Aorta (tissue), 5 donors: ENCODE measurements around the gene BANF1. TPM values are rescaled to one million over a fixed set of nuclear protein-coding genes. Genes with fewer than 3 reads are reported as not detected.

Source experiments
- ATAC-seq: fragments of 200-7000 bp; cut with Tn5 transposase; one replicate; pipeline ENCODE4 v1.9.1; 2022; ENCODE audit warnings: moderate library complexity; ENCODE audit not compliant: low FRiP score
- DNase-seq, 2 donors: peaks; one replicate each; pipeline ENCODE4 v3.0.0-alpha.2; 2020
- H3K27ac ChIP-seq, 2 donors: one replicate each; pipeline ENCODE4 v1.5.1; 2013; ENCODE audit warnings: low read length in 2 of 2, mild to moderate bottlenecking in 2 of 2, moderate library complexity in 2 of 2, control low read depth in 1 of 2, inconsistent platforms in 1 of 2, low read depth in 1 of 2
- H3K27me3 ChIP-seq, 2 donors: one replicate each; pipeline ENCODE4 v1.6.1; 2013; ENCODE audit warnings: control low read depth in 1 of 2, low read length in 1 of 2, mild to moderate bottlenecking in 1 of 2, moderate library complexity in 1 of 2; ENCODE audit not compliant: insufficient read depth in 2 of 2, control insufficient read depth in 1 of 2
- H3K36me3 ChIP-seq, 2 donors: one replicate each; pipeline ENCODE4 v1.6.1; 2013; ENCODE audit warnings: control low read depth in 1 of 2, low read length in 1 of 2, mild to moderate bottlenecking in 1 of 2; ENCODE audit not compliant: insufficient read depth in 2 of 2, control insufficient read depth in 1 of 2
- H3K4me1 ChIP-seq, 2 donors: one replicate each; pipeline ENCODE4 v1.6.1; 2013; ENCODE audit warnings: low read length in 2 of 2, control low read depth in 1 of 2, mild to moderate bottlenecking in 1 of 2, moderate library complexity in 1 of 2; ENCODE audit not compliant: insufficient read depth in 2 of 2, control insufficient read depth in 1 of 2
- H3K4me3 ChIP-seq, 2 donors: one replicate each; pipeline ENCODE4 v1.5.1; 2013; ENCODE audit warnings: low read length in 2 of 2, control low read depth in 1 of 2, mild to moderate bottlenecking in 1 of 2
- H3K9me3 ChIP-seq: one replicate; pipeline ENCODE4 v1.6.1; 2013; ENCODE audit warnings: mild to moderate bottlenecking, low read length; ENCODE audit not compliant: control insufficient read depth
- WGBS, 2 donors: extraction: QIAGEN DNeasy Blood & Tissue Kit; methylation state at CpG; one replicate each; pipeline ENCODE4 v1.1.7; 2013; 5-methylcytosine and 5-hydroxymethylcytosine counted together
- intact Hi-C, 2 donors: fragments of 100-400 bp; cut with DNase I; formaldehyde crosslinking; loops; one replicate each; pipeline versions ENCODE4 v1.14.2 to v1.15.0; 2022
- long read RNA-seq, 2 donors: library from polyadenylated mRNA; unstranded; transcript quantifications; one replicate each; pipeline ENCODE4 v2.0.0, GENCODE V29; 2020 to 2021
- polyA plus RNA-seq, 2 donors: library from polyadenylated mRNA; stranded (reverse); fragments of 200-250 nt; gene quantifications; one replicate each; pipeline ENCODE4 v1.2.3, GENCODE V29; 2013
- total RNA-seq, 2 donors: library from RNA; stranded (reverse); fragmentation: NEBNext Ultra II Directional; extraction: Animal tissue kit (Norgen Biotek cat#: 25700); gene quantifications; one replicate each; pipeline ENCODE4 v1.2.1, GENCODE V29; 2021
- donor health status: healthy with polysubstance abuse.
- donor health status: Bipolar disorder and iron deficiency.
- donor health status: DM: no; HTN: no; CAD: no.
- donor health status: DM: no; HTN: no; CAD: no.
- donor health status: DM: yes; HTN: yes; CAD: no.

BANF1 gene, protein sequence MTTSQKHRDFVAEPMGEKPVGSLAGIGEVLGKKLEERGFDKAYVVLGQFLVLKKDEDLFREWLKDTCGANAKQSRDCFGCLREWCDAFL
- total RNA-seq (100 to 1,000 TPM; 136 to 145 TPM), polyA plus RNA-seq (100 to 1,000 TPM; 156 to 187 TPM)
- long read RNA-seq, donor 1, transcript BANF1-201 (3 exons, 1,155 nt), result major isoform, 11 of 21 reads
- long read RNA-seq, donor 1, transcript BANF1-202 (3 exons, 946 nt), result minor isoform, 5 of 21 reads
- long read RNA-seq, donor 1, partial matches to known transcripts, result 2 of 21 reads
- long read RNA-seq, donor 1, other reads (novel, unspliced or antisense), result 1 of 21 reads
- long read RNA-seq, donor 2, transcript BANF1-201 (3 exons, 1,155 nt), result major isoform, 17 of 25 reads
- long read RNA-seq, donor 2, partial matches to known transcripts, result 1 of 25 reads
- long read RNA-seq, donor 2, other reads (novel, unspliced or antisense), result 4 of 25 reads

DNA sequence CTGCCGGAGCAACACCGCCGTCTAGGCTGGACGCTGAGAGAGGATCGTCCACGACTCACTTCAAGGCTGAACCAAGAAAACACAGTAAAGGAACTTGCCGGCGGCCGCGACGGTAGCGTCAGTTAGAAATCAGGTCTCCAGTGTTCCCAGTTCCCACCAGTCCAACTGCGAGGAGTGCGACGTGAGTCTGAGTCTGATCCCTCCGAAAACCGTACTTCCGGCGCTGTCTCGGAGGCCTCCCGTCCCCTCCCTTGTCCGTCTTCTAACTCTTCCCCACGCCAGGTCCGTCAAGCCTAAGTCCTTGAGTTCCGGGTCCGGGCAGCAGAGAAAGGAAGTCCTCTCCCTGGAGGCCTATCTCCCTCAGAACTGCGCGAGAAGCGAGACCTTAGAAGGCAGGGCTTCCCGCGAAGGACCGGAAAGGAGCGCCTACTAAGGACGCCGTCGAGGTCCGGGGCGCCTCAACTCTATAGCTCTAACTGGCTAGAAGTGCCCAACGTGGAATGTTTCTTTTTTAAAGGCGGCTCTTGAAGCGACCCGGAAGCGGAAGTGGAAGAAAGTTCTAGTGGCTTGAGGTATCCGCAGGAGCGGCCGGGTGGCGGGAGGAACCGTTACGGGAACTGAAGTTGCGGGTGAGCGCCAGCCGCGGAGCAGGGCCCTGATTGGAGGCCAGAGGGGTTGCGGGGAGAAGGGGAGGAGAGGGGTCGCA is at the start of gene BANF1, which contains the start of gene EIF1AD:
Gene BANF1, plus strand, starts transcription at position 562 of the 706 bp plus-strand sequence. CDS start 748 bp downstream, outside the sequence.
Gene EIF1AD, minus strand, starts transcription at position 216 of the 706 bp plus-strand sequence. CDS start 1,768 bp downstream, outside the sequence.
- Histone ChIP-seq H3K9me3 (no peaks in the 10 kb centered on the region), H3K27me3 (no peaks in the 10 kb centered on the region), H3K27ac (peak within 1 kb of the TSS; percentile 65 to 95), H3K36me3 (peaks cover 3 to 11% of the 10 kb centered on the region in 2 donors), H3K4me3 (peak within 1 kb of the TSS; percentile 72 to 95), H3K4me1 (no peaks in the 10 kb centered on the region)
- WGBS, 2 donors, result 0 to 1% methylated on average over 55 of the region's 55 CpGs
- DNase-seq (peak; percentile 94 to 95), ATAC-seq (peak; percentile 96)
- intact Hi-C loops, result loop anchor here in 1 of 2 donors (2.0 to 5.0 kb wide), 2 partner anchors 19 to 115 kb away; partner anchors contain the start of gene FIBP

GRCh38 chr11:65953471-65953870 is 48.8 kb upstream of the BANF1 start:
- WGBS, 2 donors, result 91 to 95% methylated on average over 16 to 20 of the region's 20 CpGs
- ATAC-seq, result no peak

DNA sequence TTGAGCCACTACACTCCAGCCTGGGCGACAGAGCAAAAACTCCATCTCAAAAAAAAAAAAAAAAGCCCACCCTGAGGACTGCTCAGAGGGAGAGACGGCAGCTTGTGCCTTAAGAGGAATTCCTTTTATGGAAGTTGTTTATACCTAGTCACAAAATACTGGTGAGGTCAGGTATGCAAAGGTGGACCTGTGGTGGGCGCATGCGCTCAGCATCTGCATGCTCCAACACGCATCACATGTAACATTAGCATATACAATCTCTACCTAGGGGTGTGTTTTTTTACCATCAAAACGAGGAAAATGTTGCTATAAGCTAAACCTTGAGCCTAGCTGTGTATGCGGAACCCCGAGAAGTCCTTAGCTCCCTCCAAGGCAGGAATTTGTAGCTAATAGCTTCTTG is 47.5 kb upstream of the BANF1 start:
- H3K9me3 ChIP-seq, result no peaks in the 10 kb centered on the region
- no peaks in the 10 kb centered on the region for H3K27me3 ChIP-seq
- no peak overlapping the region for H3K4me3 ChIP-seq
- WGBS, 2 donors, result 74 to 75% methylated on average over 8 of the region's 8 CpGs
- no peaks in the 10 kb centered on the region for H3K4me1 ChIP-seq
- intact Hi-C loops, result no loop called here
- H3K27ac ChIP-seq, result no peak overlapping the region
- DNase-seq, result no peak
- no peak for ATAC-seq
- H3K36me3 ChIP-seq, result no peaks in the 10 kb centered on the region

More at GRCh38 chr11:65953471-65953870, 48.8 kb upstream of the BANF1 start:
- intact Hi-C loops, result no loop called here
- DNase-seq, result no peak
- no peaks in the 10 kb centered on the region for H3K9me3 ChIP-seq
- H3K36me3 ChIP-seq, result no peaks in the 10 kb centered on the region
- H3K4me1 ChIP-seq, result no peaks in the 10 kb centered on the region
- H3K27me3 ChIP-seq, result no peaks in the 10 kb centered on the region
- H3K4me3 ChIP-seq, result no peak overlapping the region
- no peak overlapping the region for H3K27ac ChIP-seq

DNA sequence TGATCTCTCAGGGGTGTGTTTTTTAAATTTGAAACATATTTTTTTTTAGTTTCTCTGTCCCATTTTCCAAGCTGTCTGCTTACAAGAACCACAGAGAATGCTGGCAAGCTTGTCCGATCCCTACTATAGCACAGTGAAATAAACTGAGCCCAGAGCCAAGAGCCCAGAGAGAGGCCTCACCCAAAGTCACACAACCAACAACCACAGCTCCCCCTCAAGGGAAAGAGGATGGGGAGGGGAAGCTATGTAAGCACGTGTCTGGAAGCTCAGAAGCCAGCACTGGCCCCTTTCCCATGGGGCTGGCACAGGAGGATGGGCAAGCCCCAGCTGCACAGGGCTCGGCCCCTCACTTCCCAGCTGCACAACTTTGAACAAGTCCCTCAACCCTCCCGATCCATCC is 44.0 kb upstream of the BANF1 start:
- 51% methylated on average over 4 of the region's 4 CpGs for WGBS, 2 donors
- Histone ChIP-seq H3K27ac (no peak overlapping the region), H3K27me3 (no peaks in the 10 kb centered on the region), H3K4me3 (no peak overlapping the region), H3K9me3 (no peaks in the 10 kb centered on the region), H3K36me3 (no peaks in the 10 kb centered on the region), H3K4me1 (no peaks in the 10 kb centered on the region)
- intact Hi-C loops, result no loop called here
- no peak for ATAC-seq
- no peak for DNase-seq

GRCh38 chr11:65958774-65959420 is 43.4 kb upstream of the BANF1 start:
- Histone ChIP-seq H3K4me3 (no peak overlapping the region), H3K27me3 (no peaks in the 10 kb centered on the region), H3K36me3 (no peaks in the 10 kb centered on the region), H3K9me3 (no peaks in the 10 kb centered on the region), H3K4me1 (no peaks in the 10 kb centered on the region), H3K27ac (no peak overlapping the region)
- intact Hi-C loops, result no loop called here
- ATAC-seq (no peak), DNase-seq (no peak)
- 72 to 85% methylated on average over 17 of the region's 17 CpGs for WGBS, 2 donors

DNA sequence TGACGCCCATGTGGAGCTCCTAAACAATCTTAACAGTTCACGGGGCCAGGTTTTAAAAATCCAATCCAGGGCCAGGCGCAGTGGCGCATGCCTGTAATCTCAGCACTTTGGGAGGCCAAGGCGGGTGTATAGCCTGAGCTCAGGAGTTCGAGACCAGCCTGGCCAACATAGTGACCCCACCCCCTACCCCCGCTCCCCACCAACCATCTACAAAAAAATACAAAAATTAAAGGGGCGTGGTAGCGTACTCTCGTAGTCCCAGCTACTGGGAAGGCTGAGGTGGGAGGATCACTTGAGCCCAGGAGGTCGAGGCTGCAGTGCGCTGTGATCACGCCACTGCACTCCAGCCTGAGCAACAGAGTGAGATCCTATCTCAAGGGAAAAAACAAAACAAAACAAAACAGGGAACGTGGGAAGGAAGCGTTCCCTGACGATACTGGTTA is 41.5 kb upstream of the BANF1 start:
- Histone ChIP-seq H3K27ac (peak overlapping the region; percentile 11 to 23), H3K4me3 (peak overlapping the region in 1 of 2 donors; percentile 37), H3K36me3 (peaks cover 0 to 6% of the 10 kb centered on the region in 2 donors), H3K9me3 (no peaks in the 10 kb centered on the region), H3K4me1 (no peaks in the 10 kb centered on the region), H3K27me3 (no peaks in the 10 kb centered on the region)
- DNase-seq (no peak), ATAC-seq (no peak)
- intact Hi-C loops, result loop anchor here (1.0 to 5.0 kb wide), 3 partner anchors 39 to 76 kb away; partner anchors contain the start of genes C11orf68 (in 1 of the 2) and DRAP1 (in 1 of the 2)
- 52% methylated on average over 16 of the region's 16 CpGs for WGBS, 2 donors

GRCh38 chr11:65961267-65962140 is 40.8 kb upstream of the BANF1 start, which contains the start of gene SART1:
Gene SART1 (plus strand): TSS chr11:65961734. CDS start chr11:65961781, 47 bp downstream.
- 0% methylated on average over 87 to 97 of the region's 97 CpGs for WGBS, 2 donors
- DNase-seq (peak; percentile 99), ATAC-seq (peak; percentile 97)
- intact Hi-C loops, result loop anchor here (1.0 to 5.0 kb wide), 3 partner anchors 39 to 77 kb away; partner anchors contain the start of genes C11orf68 (in 1 of the 2) and DRAP1 (in 1 of the 2)
- H3K4me3 ChIP-seq, result peak within 1 kb of the TSS; percentile 74 to 86
- H3K27ac ChIP-seq, result peak within 1 kb of the TSS; percentile 11 to 59
- no peaks in the 10 kb centered on the region for H3K9me3 ChIP-seq
- peaks cover 0 to 11% of the 10 kb centered on the region in 2 donors for H3K36me3 ChIP-seq
- no peaks in the 10 kb centered on the region for H3K27me3 ChIP-seq
- no peaks in the 10 kb centered on the region for H3K4me1 ChIP-seq
